ENCODE measurements around the gene KRTAP1-5. TPM values are rescaled to one million over a fixed set of nuclear protein-coding genes. Genes with fewer than 3 reads are reported as not detected.
"Not testable (repeated sequence)": the region's sequence is repeated elsewhere in the genome, so short reads cannot be mapped to it uniquely, and the experiment has no call there.

Gene KRTAP1-5
- total and polyA plus RNA-seq, 2 experiments from 2014 or later: not detected

DNA sequence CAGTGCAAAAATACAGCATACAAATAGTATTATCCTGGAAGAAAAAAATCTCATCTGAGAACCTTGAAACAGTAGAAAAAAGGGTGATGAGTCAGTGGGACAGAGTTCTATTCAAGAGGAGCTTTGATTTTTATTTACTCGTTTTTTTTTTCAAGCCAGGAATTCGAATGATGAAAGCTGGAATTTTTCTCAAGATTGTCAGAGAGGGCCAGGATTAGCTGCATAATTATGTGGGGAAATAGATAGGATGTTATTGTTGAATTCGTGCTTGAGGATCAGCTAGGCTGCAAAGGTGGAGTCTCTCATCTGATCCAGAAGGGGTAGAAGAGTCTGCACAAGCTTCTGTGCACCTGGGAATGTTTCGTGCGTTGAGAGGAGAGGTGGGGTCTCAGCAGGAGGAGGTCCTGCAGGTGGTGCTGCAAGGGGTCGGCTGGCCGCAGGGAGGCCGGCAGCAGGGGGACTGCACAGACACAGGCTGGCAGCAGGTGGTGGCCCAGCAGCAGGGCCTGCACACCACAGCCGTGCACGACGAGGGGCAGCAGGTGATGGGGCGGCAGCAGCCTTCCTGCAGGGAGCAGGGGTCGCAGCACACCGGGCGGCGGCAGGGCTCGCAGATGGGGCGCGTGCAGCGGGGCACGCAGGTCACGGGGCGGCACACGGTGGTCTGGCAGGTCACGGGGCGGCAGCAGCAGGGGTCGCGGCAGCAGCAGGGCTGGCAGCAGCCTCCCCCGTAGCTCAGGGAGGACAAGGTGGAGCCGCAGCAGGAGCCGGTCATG, 32.5 kb upstream of the KRTAP1-5 start:
- H3K27ac ChIP-seq (ENCODE audit: low read depth); H3K36me3 Mint-ChIP-seq (ENCODE audit: low read depth); H3K27me3 ChIP-seq (ENCODE audit: insufficient read depth); H3K9me2 ChIP-seq (ENCODE audit: insufficient read depth); H3K4me3 Mint-ChIP-seq; H4K20me1 ChIP-seq (replicated peaks; ENCODE audit: insufficient read depth); H3F3A ChIP-seq (replicated peaks; ENCODE audit: low read depth); H3K27ac Mint-ChIP-seq; H3K4me1 ChIP-seq (ENCODE audit: insufficient read depth); H3K79me2 ChIP-seq (replicated peaks; ENCODE audit: insufficient read depth); H3K9me3 Mint-ChIP-seq; H3K4me2 ChIP-seq; H3K27me3 Mint-ChIP-seq (ENCODE audit: insufficient read depth, low read depth, poor library complexity); H3K36me3 ChIP-seq (ENCODE audit: insufficient read depth); H3K4me3 ChIP-seq; H3K4me1 Mint-ChIP-seq: not testable (repeated sequence)
- ATAC-seq: peak; percentile 69
- DNase-seq (ENCODE audit: low spot score): peak; percentile 12
- TF ChIP-seq, protein P1, sequence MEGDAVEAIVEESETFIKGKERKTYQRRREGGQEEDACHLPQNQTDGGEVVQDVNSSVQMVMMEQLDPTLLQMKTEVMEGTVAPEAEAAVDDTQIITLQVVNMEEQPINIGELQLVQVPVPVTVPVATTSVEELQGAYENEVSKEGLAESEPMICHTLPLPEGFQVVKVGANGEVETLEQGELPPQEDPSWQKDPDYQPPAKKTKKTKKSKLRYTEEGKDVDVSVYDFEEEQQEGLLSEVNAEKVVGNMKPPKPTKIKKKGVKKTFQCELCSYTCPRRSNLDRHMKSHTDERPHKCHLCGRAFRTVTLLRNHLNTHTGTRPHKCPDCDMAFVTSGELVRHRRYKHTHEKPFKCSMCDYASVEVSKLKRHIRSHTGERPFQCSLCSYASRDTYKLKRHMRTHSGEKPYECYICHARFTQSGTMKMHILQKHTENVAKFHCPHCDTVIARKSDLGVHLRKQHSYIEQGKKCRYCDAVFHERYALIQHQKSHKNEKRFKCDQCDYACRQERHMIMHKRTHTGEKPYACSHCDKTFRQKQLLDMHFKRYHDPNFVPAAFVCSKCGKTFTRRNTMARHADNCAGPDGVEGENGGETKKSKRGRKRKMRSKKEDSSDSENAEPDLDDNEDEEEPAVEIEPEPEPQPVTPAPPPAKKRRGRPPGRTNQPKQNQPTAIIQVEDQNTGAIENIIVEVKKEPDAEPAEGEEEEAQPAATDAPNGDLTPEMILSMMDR (conservative IDR thresholded peaks at IDR 0.05; ENCODE audit: low read depth in 2 of 2): 0 out of 4 replicates have a peak, but pooled peaks of 1 of the 2 experiments have one; percentile 4
- 0 out of 2 replicates have a peak overlapping the region, but pooled peaks have one; percentile 69 for H2AFZ ChIP-seq

DNA sequence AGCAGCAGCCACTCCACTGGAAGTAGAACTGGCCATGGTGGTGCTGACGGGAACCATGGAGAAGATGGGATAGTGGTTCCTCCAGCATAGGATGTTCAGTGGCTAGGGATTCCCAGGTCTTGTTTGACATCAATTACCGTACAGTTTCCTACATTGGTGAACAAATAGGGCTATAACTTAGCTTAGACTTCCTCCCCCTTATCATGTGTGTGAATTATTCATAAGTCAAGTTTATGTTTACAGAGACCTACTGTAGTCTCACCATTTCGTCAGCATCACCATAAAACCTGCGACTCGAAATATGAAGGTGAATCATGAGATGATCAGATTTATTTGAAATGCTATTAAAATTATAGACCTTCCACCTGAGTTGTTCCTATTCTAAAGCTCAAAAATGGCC, 31.7 kb upstream of the KRTAP1-5 start:
- DNase-seq (ENCODE audit: low spot score) (no peak), ATAC-seq (no peak)
- H3K9me2 ChIP-seq (ENCODE audit: insufficient read depth): no peaks in the 10 kb centered on the region
- H3K27me3 ChIP-seq (ENCODE audit: insufficient read depth): no peaks in the 10 kb centered on the region
- no peak overlapping the region for H3K4me3 ChIP-seq
- H2AFZ ChIP-seq: no peak overlapping the region
- Mint-ChIP-seq H3K9me3 (peaks cover 3% of the 10 kb centered on the region; the same call in 1 of the 3 replicates), H3K27ac (no peak overlapping the region), H3K4me3 (no peak overlapping the region), H3K27me3 (ENCODE audit: insufficient read depth, low read depth, poor library complexity) (no peaks in the 10 kb centered on the region), H3K36me3 (ENCODE audit: low read depth) (0 out of 3 replicates have a peak, but pooled peaks cover under 1% of the 10 kb centered on the region), H3K4me1 (peaks cover 6% of the 10 kb centered on the region)
- H3K4me2 ChIP-seq: no peak overlapping the region
- H3K79me2 ChIP-seq (replicated peaks; ENCODE audit: insufficient read depth): no peaks in the 10 kb centered on the region
- H3F3A ChIP-seq (replicated peaks; ENCODE audit: low read depth): no peaks in the 10 kb centered on the region
- H4K20me1 ChIP-seq (replicated peaks; ENCODE audit: insufficient read depth): no peaks in the 10 kb centered on the region
- no peaks in the 10 kb centered on the region for H3K36me3 ChIP-seq (ENCODE audit: insufficient read depth)
- H3K27ac ChIP-seq (ENCODE audit: low read depth): no peak overlapping the region
- H3K4me1 ChIP-seq (ENCODE audit: insufficient read depth): 0 out of 2 replicates have a peak, but pooled peaks cover 6% of the 10 kb centered on the region
- TF ChIP-seq ZNF114 (CRISPR knock-in tag; IDR thresholded peaks at IDR 0.05) (no peak), POLR2AphosphoS5 (IDR thresholded peaks at IDR 0.05; ENCODE audit: low read depth) (no peak), ZNF331 (CRISPR knock-in tag; IDR thresholded peaks at IDR 0.05; ENCODE audit: low read depth) (no peak), JUNB (IDR thresholded peaks at IDR 0.05; ENCODE audit: unreplicated experiment) (no peak)
- TF ChIP-seq, protein P2, sequence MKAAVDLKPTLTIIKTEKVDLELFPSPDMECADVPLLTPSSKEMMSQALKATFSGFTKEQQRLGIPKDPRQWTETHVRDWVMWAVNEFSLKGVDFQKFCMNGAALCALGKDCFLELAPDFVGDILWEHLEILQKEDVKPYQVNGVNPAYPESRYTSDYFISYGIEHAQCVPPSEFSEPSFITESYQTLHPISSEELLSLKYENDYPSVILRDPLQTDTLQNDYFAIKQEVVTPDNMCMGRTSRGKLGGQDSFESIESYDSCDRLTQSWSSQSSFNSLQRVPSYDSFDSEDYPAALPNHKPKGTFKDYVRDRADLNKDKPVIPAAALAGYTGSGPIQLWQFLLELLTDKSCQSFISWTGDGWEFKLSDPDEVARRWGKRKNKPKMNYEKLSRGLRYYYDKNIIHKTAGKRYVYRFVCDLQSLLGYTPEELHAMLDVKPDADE (IDR thresholded peaks at IDR 0.05): no peak
- TF ChIP-seq, protein P3, sequence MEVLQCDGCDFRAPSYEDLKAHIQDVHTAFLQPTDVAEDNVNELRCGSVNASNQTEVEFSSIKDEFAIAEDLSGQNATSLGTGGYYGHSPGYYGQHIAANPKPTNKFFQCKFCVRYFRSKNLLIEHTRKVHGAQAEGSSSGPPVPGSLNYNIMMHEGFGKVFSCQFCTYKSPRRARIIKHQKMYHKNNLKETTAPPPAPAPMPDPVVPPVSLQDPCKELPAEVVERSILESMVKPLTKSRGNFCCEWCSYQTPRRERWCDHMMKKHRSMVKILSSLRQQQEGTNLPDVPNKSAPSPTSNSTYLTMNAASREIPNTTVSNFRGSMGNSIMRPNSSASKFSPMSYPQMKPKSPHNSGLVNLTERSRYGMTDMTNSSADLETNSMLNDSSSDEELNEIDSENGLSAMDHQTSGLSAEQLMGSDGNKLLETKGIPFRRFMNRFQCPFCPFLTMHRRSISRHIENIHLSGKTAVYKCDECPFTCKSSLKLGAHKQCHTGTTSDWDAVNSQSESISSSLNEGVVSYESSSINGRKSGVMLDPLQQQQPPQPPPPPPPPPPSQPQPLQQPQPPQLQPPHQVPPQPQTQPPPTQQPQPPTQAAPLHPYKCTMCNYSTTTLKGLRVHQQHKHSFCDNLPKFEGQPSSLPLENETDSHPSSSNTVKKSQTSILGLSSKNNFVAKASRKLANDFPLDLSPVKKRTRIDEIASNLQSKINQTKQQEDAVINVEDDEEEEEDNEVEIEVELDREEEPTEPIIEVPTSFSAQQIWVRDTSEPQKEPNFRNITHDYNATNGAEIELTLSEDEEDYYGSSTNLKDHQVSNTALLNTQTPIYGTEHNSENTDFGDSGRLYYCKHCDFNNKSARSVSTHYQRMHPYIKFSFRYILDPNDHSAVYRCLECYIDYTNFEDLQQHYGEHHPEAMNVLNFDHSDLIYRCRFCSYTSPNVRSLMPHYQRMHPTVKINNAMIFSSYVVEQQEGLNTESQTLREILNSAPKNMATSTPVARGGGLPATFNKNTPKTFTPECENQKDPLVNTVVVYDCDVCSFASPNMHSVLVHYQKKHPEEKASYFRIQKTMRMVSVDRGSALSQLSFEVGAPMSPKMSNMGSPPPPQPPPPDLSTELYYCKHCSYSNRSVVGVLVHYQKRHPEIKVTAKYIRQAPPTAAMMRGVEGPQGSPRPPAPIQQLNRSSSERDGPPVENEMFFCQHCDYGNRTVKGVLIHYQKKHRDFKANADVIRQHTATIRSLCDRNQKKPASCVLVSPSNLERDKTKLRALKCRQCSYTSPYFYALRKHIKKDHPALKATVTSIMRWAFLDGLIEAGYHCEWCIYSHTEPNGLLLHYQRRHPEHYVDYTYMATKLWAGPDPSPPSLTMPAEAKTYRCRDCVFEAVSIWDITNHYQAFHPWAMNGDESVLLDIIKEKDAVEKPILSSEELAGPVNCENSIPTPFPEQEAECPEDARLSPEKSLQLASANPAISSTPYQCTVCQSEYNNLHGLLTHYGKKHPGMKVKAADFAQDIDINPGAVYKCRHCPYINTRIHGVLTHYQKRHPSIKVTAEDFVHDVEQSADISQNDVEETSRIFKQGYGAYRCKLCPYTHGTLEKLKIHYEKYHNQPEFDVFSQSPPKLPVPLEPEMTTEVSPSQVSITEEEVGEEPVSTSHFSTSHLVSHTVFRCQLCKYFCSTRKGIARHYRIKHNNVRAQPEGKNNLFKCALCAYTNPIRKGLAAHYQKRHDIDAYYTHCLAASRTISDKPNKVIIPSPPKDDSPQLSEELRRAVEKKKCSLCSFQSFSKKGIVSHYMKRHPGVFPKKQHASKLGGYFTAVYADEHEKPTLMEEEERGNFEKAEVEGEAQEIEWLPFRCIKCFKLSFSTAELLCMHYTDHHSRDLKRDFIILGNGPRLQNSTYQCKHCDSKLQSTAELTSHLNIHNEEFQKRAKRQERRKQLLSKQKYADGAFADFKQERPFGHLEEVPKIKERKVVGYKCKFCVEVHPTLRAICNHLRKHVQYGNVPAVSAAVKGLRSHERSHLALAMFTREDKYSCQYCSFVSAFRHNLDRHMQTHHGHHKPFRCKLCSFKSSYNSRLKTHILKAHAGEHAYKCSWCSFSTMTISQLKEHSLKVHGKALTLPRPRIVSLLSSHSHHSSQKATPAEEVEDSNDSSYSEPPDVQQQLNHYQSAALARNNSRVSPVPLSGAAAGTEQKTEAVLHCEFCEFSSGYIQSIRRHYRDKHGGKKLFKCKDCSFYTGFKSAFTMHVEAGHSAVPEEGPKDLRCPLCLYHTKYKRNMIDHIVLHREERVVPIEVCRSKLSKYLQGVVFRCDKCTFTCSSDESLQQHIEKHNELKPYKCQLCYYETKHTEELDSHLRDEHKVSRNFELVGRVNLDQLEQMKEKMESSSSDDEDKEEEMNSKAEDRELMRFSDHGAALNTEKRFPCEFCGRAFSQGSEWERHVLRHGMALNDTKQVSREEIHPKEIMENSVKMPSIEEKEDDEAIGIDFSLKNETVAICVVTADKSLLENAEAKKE (CRISPR knock-in tag; IDR thresholded peaks at IDR 0.05): no peak
- TF ChIP-seq, protein P4, sequence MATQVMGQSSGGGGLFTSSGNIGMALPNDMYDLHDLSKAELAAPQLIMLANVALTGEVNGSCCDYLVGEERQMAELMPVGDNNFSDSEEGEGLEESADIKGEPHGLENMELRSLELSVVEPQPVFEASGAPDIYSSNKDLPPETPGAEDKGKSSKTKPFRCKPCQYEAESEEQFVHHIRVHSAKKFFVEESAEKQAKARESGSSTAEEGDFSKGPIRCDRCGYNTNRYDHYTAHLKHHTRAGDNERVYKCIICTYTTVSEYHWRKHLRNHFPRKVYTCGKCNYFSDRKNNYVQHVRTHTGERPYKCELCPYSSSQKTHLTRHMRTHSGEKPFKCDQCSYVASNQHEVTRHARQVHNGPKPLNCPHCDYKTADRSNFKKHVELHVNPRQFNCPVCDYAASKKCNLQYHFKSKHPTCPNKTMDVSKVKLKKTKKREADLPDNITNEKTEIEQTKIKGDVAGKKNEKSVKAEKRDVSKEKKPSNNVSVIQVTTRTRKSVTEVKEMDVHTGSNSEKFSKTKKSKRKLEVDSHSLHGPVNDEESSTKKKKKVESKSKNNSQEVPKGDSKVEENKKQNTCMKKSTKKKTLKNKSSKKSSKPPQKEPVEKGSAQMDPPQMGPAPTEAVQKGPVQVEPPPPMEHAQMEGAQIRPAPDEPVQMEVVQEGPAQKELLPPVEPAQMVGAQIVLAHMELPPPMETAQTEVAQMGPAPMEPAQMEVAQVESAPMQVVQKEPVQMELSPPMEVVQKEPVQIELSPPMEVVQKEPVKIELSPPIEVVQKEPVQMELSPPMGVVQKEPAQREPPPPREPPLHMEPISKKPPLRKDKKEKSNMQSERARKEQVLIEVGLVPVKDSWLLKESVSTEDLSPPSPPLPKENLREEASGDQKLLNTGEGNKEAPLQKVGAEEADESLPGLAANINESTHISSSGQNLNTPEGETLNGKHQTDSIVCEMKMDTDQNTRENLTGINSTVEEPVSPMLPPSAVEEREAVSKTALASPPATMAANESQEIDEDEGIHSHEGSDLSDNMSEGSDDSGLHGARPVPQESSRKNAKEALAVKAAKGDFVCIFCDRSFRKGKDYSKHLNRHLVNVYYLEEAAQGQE (IDR thresholded peaks at IDR 0.05; ENCODE audit: unreplicated experiment): no peak

Data from GM23338 (cell line).